Stimulated activated CD4-positive, alpha-beta T cell treated with anti-CD3 and anti-CD28 coated beads, Interleukin-1b, Interleukin-23, amount 100 ng/mL, for 1 hour (primary cell): ENCODE results near the gene MIGA1.
"Not testable (repeated sequence)": the region's sequence is repeated elsewhere in the genome, so short reads cannot be mapped to it uniquely, and the experiment has no call there.

Experiments
- DNase-seq, 2 donors: peaks; one replicate each; pipeline ENCODE4 v3.0.0-alpha.2; 2020; ENCODE audit warnings: low read depth in 2 of 2

Gene MIGA1

DNA sequence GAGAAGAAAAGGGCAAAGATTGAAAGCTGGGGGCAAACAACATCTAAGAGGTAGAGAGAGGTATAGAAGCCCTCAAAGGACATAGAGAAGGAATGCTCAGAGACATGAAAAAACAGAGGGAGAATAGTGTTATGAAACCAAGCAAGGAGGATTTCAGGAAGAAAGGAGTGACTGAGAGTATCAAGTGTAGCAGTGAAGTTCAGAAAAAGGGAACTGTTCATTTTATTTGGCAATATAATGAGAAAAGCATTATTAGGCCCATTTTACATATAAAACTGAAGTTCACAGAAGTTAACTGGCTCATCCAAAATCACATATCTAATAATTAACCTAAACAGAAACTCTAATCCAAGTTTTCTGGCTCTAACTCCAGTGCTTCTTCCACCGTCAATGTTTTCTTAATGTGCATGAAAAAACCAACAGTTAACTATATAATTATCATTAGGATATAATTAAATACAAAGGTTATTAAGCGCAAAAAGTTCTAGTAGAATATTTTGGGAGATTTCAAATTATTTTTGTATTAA lies 126.6 kb downstream of the MIGA1 start:
- no peak for DNase-seq

DNA sequence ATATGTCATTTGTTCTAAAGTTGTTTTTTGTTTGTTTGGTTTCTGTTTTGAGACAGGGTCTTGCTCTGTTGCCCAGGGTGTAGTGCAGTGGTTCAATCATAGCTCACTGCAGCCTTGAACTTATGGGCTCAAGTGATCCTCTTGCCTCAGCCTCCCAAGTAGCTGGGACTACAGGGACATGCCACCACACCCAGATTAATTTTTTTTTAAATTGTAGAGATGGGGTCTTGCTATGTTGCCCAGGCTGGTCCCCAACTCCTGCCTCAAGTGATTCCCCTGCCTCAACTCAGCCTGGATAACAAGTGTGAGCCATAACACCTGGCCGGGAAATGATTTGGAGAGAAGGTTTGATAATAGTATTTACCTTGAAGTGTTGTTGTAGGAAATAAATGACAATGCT lies 127.2 kb downstream of the MIGA1 start:
- DNase-seq: no peak

DNA sequence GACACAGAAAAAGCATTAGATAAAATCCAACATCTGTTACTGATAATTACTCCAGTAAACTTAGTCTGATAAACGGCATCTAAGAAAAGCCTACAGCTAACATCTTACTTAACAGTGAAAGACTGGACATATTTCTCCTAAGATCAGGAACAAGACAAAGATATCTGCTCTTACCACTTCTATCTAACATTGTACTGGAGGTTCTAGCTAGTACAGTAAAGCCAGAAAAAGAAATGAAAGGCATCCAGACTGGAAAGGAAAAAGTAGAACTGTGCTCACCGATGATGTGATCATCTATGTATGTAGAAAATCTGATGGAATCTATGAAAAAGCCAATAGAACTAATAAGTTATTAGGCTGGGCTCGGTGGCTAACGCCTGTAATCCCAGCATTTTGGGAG lies 130.7 kb downstream of the MIGA1 start:
- DNase-seq: no peak

DNA sequence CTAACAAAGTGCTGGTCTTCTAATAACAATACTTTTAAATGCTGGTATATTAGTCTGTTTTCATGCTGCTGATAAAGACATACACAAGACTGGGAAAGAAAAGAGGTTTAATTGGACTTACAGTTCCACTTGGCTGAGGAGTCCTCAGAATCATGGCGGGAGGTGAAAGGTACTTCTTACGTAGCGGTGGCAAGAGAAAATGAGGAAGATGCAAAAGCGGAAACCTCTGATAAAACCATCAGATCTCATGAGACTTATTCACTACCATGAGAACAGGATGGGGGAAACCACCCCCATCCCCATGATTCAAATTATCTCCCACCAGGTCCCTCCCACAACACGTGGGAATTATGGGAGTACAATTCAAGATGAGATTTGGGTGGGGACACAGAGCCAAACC lies 139.5 kb downstream of the MIGA1 start:
- not testable (repeated sequence) for DNase-seq

DNA sequence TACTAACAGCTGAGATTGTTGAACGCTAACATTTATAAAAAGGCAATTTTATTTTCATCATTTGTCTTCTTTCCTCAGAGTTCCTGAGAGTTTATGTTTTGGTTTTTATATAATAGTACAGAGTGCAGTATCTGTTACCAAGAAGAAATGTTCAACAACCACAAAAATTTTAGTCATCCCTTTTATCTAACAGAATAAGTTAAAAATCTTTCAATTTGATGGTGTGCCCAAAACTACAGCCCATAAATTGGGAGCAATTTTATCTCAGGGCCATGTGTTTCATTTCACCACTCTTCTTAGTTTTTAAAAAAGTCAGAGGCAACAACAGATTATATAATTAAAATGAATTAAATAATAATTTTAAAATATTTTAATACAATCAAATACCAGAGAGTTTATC lies 146.1 kb downstream of the MIGA1 start:
- DNase-seq: no peak

DNA sequence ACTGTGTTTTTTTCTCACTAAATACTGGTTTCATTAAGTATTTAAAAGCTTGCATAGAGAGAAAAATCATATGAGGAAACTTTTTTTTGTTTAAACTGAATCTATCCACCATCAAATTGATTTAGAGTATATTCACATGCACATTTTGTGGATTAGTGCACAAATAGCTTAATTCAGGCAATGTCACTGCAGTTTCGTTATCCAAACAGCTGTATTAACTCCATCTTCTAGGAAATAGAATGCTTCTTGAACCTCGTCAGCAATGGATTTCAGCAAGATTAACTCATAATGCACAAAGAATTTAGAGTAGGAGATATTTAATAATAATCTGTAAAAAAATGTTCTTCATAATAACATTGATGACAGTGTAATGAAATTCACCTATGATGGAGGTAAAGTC lies 146.5 kb downstream of the MIGA1 start:
- no peak for DNase-seq

DNA sequence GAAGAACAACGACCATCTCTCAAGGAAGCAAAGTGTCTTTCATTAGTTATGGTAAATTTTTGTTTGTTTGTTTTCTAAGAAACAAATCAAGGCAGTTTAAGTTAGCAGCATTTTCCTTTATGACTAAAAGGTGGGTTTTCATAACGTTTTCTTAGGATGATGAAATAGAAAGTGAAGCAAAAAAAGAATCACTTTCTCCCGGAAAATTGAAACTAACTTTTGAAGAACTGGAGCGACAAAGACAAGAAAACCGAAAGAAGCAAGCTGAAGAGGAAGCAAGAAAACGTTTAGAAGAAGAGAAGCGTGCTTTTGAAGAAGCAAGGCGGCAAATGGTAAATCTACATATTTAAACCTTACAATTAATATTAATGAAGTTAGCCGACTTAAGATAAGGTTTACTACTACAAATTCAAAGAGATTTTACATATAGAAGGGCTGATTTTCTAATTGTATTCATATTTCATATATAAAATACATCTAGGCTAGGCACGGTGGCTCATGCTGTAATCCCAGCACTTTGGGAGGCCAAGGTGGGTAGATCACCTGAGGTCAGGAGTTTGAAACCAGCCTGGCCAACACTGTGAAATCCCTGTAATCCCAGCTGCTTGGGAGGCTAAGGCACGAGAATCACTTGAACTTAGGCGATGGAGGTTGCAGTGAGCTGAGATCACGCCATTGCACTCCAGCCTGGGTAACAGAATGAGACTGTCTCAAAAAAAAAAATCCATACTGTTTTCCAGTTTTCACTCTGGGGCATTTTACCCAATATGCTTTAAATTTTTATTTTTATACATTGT lies 147.3 kb downstream of the MIGA1 start:
- no peak for DNase-seq

DNA sequence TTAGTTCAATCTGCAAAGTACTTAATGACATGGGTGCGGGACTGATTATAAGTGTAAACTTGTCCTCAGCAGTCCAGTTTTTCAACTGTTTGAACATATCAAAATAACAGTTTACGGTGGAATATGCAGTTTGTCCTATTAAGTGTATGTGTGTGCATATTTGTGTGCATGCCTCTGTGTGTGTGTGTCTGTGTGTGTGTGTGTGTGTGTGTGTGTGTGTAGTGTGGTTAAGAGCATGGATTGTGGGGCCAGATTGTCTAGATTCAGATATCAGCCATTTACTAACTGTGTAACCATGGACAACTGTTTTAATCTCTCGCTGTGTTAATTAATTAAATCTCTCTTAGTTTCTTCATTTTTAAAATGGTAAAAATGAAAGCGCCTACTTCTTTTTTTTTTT lies 148.0 kb downstream of the MIGA1 start:
- DNase-seq: no peak
